WTC11 (cell line): ENCODE results near the gene KCTD18. TPM values are rescaled to one million over a fixed set of nuclear protein-coding genes. Genes with fewer than 3 reads are reported as not detected.

Experiments
- ATAC-seq: fragments of 200-7000 bp; cut with Tn5 transposase; 2 replicates; pipeline ENCODE4 v1.10.0; 2021; ENCODE audit warnings: mild to moderate bottlenecking, moderate library complexity
- CTCF ChIA-PET: fragments of 300-600 bp; sonication (Branson Sonifier 250); formaldehyde crosslinking; loops from one replicate; lab custom pipeline; 2021; ENCODE audit warnings: antibody characterized with exemption; lab: Charles Lee
- POLR2A ChIA-PET: fragments of 350-600 bp; sonication (Branson Sonifier 250); formaldehyde crosslinking; loops from one replicate; lab custom pipeline; 2021; ENCODE audit warnings: antibody characterized with exemption; lab: Charles Lee
- DNase-seq: peaks from one replicate; pipeline ENCODE4 v3.0.0; 2021; ENCODE audit warnings: low spot score
- H3K27ac Mint-ChIP-seq: 2 replicates; pipeline ENCODE4 v1.8.0; 2021; ENCODE audit warnings: mixed read lengths
- H3K27me3 Mint-ChIP-seq: 2 replicates; pipeline ENCODE4 v1.8.0; 2021; ENCODE audit warnings: low read depth, mild to moderate bottlenecking, moderate library complexity, mixed read lengths
- H3K36me3 Mint-ChIP-seq: 2 replicates; pipeline ENCODE4 v1.8.0; 2021; ENCODE audit warnings: mixed read lengths
- H3K4me1 Mint-ChIP-seq: 2 replicates; pipeline ENCODE4 v1.8.0; 2022; ENCODE audit warnings: mixed read lengths
- H3K4me3 Mint-ChIP-seq: 2 replicates; pipeline ENCODE4 v1.8.0; 2021; ENCODE audit warnings: mild to moderate bottlenecking, moderate library complexity, mixed read lengths
- H3K9me3 Mint-ChIP-seq: 2 replicates; pipeline ENCODE4 v1.8.0; 2021; ENCODE audit warnings: mixed read lengths
- FOXK1 ChIP-seq: sonication (generic); formaldehyde crosslinking; IDR thresholded peaks from 2 replicates; pipeline ENCODE4 v1.8.0; 2022; ENCODE audit warnings: mild to moderate bottlenecking, moderate library complexity, missing genetic modification reagents
- MAX ChIP-seq: sonication (generic); formaldehyde crosslinking; IDR thresholded peaks from 2 replicates; pipeline ENCODE4 v1.8.0; 2022; ENCODE audit warnings: mild to moderate bottlenecking, missing genetic modification reagents
- NFYB ChIP-seq: sonication (generic); formaldehyde crosslinking; conservative IDR thresholded peaks from 2 replicates; pipeline ENCODE4 v1.8.0; 2022; ENCODE audit warnings: low read depth, missing genetic modification reagents
- ZNF263 ChIP-seq: sonication (generic); formaldehyde crosslinking; IDR thresholded peaks from 2 replicates; pipeline ENCODE4 v1.8.1; 2022; ENCODE audit warnings: low read depth, mild to moderate bottlenecking, moderate library complexity, missing genetic modification reagents
- ZSCAN18 ChIP-seq: fragments of 250-450 bp; sonication (Bioruptor Pico); IDR thresholded peaks from 2 replicates; pipeline ENCODE4 v2.1.2; 2022; ENCODE audit warnings: mild to moderate bottlenecking, moderate library complexity
- total RNA-seq: library from RNA; stranded (reverse); gene quantifications from 3 replicates; pipeline ENCODE4 v1.2.3, GENCODE V29; 2021

KCTD18 gene
- total RNA-seq, 1 experiment from 2014 or later = 4.9 TPM

GRCh38 chr2:200439981-200440380 is 69.9 kb downstream of the KCTD18 start:
- Mint-ChIP-seq H3K4me3 (no peak overlapping the region), H3K27me3 (no peaks in the 10 kb centered on the region), H3K36me3 (peaks cover 84% of the 10 kb centered on the region), H3K9me3 (peaks cover 12% of the 10 kb centered on the region), H3K4me1 (no peaks in the 10 kb centered on the region), H3K27ac (no peak overlapping the region)
- TF ChIP-seq ZSCAN18 = no peak
- no peak for TF ChIP-seq FOXK1 (CRISPR knock-in tag)
- TF ChIP-seq ZNF263 (CRISPR knock-in tag) = no peak
- no peak for TF ChIP-seq MAX
- TF ChIP-seq NFYB = no peak
- DNase-seq (no peak), ATAC-seq (no peak)
- ChIA-PET POLR2A (interaction anchor here (0.6 kb wide), 1 partner anchor 202 kb away, joined by 3 read pairs; no protein-coding TSS in a partner anchor), CTCF (no interaction called here)

Other genes starting within 250 kb of the KCTD18 start
- 103 to 112 TPM (median 111 TPM) in 3 replicates for gene SPATS2L, start 203.4 kb downstream of the KCTD18 start, total RNA-seq
- gene SGO2, start 16.1 kb upstream of the KCTD18 start, total RNA-seq = 29.9 to 34.1 TPM (median 30.5 TPM) in 3 replicates
- 3.6 to 5.4 TPM (median 4.8 TPM) in 3 replicates for gene AOX1, start 75.9 kb upstream of the KCTD18 start, total RNA-seq